GM10847 (cell line): Measurements from ENCODE around the gene CDK2AP2.

Experiments
- POLR2A ChIP-seq: IDR thresholded peaks from 2 replicates; pipeline ENCODE4 v1.6.1; 2011; ENCODE audit not compliant: insufficient read length; ENCODE audit errors: extremely low read depth

The CDK2AP2 gene

GRCh38 chr11:67530282-67530592 lies 22.3 kb upstream of the CDK2AP2 start:
- TF ChIP-seq POLR2A = no peak

GRCh38 chr11:67528376-67528775 lies 20.4 kb upstream of the CDK2AP2 start:
- no peak for TF ChIP-seq POLR2A

DNA sequence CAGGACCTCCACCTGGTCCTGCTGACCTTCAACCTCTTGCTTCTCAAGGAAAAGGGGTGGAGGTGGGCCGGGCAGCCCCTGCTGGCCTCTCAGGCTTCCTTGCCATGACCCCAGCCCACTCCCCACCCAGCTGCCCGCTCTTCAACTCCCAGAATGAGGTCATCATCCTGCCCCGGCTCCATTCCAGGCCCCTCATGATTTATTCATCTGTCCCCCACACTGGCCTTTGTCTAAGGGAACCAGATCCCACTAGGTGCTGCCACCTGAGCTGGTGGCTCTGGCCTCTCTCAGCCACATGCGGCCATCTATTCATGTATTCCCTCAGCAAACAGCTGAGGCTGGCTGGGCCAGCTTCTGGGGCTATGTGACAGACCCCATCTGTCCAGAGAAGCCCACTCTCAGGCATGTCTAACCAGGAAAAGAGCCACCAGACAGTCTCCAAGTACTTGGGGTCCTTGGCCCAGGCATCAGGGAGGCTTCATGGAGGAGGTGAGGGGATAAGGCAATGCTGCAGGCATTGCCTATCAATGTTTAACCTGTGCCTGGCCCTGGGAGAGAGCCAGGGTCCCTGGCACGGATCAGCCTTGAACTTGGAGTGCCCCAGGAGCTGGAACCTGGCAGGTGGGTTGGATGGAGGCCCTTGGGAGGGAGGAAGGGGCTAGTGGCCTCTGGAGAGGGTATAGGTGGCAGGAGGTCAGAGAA lies 17.5 kb upstream of the CDK2AP2 start:
- TF ChIP-seq POLR2A = no peak

GRCh38 chr11:67524480-67524808 lies 16.5 kb upstream of the CDK2AP2 start:
- no peak for TF ChIP-seq POLR2A

DNA sequence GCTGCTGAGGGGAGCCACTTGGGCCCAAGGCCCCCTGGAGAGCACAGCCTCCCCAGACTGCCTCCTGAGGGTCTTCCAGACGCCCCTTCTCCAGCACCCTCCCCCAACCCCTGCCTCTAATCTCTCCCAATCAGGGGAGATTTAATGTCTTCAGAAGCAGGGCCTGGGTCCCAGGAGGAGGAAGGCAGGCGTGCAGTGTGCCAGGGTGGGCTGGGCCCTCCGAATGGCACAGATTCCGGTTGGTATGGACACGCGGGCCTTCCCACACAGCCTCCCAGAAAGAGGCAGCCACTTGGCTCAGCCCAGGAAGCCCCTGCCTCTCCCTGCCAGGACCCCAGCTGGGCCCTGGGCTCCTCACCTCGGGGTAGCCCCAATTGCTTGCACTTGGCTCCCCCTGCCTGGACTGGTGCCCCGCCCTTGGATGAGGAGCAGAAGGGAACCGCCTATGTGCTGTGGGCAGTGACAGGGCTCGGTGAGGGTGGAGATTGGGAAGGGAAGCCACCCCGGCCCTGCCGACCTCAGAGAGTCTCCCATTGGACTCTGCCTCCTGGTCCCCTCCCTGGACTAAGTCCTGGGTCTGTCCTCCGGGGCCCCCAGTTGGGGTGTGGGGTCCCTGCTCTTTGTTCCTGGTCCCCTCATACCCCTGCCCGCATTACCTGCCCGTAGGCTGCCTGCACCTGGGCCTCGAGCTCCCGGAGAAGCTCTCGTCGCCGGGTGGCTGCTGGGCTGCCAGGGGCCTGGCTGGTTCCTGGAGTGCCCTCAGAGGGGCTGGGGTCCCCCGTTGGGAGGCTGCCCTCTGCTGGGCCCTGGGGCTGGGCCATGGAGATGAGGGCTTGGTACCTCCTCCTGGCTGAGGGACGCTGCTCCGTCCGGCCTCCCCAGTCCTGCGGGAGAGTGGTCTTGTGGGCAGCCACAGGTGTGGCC lies 15.9 kb upstream of the CDK2AP2 start:
- TF ChIP-seq POLR2A = no peak

DNA sequence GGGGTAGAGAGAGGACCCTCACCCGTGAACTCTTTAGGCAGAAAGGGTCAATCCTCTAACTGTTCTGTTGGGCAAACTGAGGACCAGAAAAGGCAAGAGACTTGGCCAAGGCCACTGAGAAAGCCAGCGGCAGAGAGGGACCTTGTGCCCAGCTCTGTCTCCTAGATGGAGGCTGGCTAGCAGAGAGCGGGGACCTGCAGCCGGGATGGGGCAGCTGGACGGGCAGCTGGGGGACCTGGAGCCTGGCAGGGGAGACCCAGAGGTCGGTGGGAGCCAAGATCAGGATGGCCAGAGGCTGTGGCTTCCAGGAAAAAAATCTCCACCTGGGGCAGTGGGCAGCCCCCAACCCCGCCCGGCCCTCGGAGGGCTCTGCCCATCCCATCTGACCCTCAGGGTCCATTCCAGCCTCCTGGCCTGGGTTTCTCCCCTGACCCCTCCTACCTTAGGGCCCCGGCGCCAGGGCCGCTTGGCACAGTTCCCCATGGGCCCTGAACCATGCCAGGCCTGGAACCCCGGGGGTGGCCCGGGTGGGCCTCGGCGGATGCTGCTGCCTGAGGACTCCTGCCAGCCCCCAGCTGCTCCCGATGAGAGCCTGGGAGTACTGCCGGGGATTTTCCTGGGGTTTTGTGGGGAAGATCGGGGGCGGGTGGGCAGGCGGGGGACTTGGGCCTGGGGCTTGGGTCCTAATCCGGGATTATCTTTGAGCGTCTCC lies 15.0 kb upstream of the CDK2AP2 start, which contains the start of gene CABP2:
TSS of gene CABP2 (minus strand) at position 603 of the 712 bp plus-strand sequence. CDS start at position 483, 120 bp downstream.
- no peak for TF ChIP-seq POLR2A

- no peak for TF ChIP-seq POLR2A
These were observed 14.4 kb upstream of the CDK2AP2 start for GRCh38 chr11:67522338-67522737.

- TF ChIP-seq POLR2A = no peak
These were observed 14.0 kb upstream of the CDK2AP2 start for GRCh38 chr11:67521924-67522323.

DNA sequence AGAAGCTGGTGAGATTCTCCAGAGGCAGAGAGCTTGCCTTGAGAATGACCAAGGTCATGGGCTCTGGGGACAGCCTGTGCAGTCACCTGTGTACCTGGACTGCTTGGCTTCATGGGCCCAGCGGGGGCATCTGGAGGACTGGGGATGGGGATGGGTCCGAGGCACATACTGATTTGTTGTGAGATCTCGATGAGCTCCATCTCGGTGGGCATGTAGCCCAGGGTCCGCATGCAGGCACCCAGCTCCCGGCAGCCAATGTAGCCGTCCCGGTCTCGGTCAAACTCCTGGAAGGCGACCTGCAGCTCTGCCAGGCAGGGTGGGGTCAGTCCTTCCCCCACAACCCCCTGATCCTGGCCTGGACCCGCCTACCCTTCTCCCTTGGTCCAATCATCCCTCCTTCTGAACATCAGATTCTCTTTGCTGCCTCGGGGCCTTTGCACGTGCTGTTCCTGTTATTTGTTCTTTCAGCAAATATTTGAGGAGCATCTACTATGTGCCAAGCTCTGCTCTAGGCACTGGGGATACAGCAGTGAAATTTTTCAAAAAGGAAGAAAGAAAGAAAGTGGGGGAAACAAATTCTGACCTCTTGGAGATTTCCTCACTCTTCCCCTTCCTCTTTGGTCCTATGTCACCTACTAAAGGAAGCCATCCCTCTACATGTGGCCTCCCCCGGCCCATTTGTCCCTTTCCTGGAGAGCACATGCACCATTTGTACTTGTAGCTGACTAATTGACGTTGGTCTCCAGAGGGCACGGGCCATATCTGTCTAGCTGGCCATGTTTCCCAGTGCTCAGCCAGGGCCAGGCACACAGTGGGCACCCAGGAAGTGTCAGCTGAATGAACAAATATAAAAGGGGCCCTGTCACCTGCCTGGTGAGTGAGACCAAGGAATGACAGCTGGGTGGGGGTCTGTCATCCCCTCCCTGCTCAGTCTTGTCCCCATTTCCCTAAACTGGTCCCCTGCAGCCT lies 13.2 kb upstream of the CDK2AP2 start:
- TF ChIP-seq POLR2A = no peak

DNA sequence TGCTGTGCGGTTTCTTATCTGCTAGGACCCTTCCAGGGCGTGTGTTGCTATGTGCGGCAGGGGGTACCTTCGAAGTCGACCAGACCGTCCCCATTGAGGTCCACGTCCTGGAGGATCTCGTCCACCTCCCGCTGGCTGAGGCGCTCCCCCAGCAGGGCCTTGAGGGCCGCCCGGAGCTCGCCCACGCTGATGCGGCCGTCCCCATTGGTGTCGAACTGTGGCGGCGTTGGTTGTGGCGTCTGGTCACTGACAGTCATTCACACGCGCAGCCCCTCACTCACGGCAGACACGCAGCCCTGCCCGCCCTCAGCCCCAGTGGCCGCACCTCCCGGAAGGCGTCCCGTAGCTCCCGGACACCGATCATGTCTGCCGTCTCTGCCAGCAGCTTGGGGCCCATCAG lies 11.8 kb upstream of the CDK2AP2 start:
- TF ChIP-seq POLR2A = no peak

- no peak for TF ChIP-seq POLR2A
These were observed 10.0 kb upstream of the CDK2AP2 start for GRCh38 chr11:67517784-67518552.

- no peak for TF ChIP-seq POLR2A
These were observed 8.8 kb upstream of the CDK2AP2 start for GRCh38 chr11:67516806-67517205.

- no peak for TF ChIP-seq POLR2A
These were observed 6.2 kb upstream of the CDK2AP2 start for GRCh38 chr11:67514116-67514515.

DNA sequence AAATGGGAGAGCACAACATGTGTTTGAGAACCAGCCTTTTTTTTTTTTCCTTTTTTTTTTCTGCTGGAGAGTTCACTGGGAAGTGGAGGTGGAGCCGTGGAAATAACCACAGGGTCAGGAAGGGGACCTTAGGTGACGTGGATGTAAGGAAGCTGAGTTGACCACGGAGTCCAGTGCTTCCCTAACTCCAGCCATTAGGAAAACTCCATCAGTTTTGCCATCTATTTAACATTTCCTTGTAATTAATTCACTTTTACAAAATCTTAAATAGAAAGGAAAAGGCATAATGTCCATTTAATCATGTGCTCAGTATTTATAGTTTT lies 2.0 kb upstream of the CDK2AP2 start:
- no peak for TF ChIP-seq POLR2A
